ENCODE measurements around the gene GRK5.
"Not testable (repeated sequence)": the region's sequence is repeated elsewhere in the genome, so short reads cannot be mapped to it uniquely, and the experiment has no call there.

The GRK5 gene

DNA sequence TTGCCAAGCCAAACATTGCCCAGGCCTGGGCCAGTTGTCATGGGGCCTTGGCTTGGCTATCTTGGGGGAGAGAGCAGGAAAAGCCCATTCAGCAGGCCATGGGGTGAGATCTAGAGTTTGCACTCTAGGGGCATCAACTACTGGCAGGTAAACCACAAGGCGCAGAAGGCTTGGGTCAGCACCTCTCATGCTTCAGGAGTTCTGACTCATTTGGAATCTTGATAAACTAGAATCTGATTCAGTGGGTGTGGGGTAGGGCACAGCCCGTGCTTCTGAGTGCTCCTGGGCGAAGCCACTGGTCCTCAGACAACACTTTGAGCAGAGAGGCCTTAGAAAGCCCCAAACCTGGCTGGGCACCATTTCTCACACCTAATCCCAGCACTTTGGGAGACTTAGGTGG, 254.0 kb downstream of the GRK5 start:
- no peak for TF ChIP-seq GATA1 (IDR thresholded peaks at IDR 0.05; ENCODE audit: low read depth, low read length)
- DNase-seq: no peak

DNA sequence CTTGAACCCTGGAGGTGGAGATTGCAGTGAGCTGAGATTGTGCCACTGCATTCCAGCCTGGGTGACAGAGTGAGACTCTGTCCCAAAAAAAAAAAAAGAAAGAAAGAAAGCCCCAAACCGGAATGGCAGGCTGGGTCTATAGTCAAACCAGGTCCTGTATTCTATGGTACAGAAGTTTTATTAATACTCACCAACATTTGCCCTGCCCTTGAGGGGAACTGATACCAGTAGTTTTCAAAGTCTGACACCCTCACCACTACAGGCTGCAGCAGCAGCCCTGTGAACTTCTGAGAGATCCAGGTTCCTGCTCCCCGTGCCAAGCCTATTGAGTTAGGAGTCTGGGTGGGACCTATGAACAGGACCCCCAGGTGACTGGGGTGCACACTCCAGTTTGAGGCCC, 254.6 kb downstream of the GRK5 start:
- TF ChIP-seq POLR2A (IDR thresholded peaks at IDR 0.05; ENCODE audit: low read length): no peak
- TF ChIP-seq GATA1 (IDR thresholded peaks at IDR 0.05; ENCODE audit: low read depth, low read length): no peak
- no peak for DNase-seq

DNA sequence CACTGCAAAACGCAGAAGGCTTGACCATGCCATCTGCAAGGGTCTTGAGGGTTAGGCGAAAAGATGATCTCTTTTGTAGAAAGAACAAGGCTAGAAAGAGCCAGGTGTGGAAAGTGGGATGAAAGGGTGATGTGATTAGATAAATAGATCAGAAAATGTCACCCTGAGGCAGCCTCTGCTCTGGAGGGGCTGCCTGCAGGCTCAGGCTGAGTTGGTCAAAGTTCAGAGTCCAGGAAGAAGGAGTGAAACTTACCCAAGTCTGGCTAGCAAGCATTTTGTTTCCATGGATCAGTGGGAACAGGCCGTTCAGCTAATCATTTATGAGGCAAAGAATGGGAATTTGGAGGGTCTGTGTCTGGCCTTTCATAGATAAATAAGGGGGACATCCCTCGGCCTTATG, 255.4 kb downstream of the GRK5 start:
- no peak for DNase-seq
- TF ChIP-seq POLR2A (IDR thresholded peaks at IDR 0.05; ENCODE audit: low read length): no peak
- TF ChIP-seq GATA1 (IDR thresholded peaks at IDR 0.05; ENCODE audit: low read depth, low read length): no peak

DNA sequence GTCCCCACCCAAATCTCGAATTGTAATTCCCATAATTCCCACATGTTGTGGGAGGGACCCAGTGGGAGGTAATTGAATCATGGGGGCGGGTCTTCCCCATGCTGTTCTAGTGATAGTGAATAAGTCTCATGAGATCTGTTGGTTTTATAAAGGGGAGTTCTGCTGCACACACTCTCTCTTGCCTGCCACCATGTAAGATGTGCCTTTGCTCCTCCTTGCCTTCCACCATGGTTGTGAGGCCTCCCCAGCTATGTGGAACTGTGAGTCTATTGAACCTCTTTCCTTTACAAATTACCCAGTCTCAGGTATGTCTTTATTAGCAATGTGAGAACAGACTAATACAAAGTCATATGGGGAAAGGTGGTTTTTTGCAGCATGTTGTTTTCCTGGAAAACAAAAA, 255.8 kb downstream of the GRK5 start:
- DNase-seq: not testable (repeated sequence)

DNA sequence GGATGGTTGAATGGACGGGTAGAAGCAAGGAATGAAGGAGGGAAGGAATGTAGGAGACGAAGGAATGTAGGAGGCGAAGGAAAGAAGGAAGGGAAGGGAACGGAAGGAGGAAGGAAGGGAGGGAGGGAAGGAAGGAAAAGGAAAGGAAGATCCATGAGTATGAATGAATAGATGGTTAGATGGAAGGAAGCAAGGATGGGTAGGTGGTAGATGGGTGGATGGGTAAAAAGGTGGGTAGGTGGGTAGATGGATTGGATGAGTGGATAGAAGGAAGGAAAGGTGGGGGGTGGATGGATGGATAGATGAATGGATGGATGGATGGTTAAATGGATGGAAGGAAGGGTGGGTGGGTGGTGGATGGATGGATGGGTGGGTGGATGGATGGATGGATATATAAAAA, 257.7 kb downstream of the GRK5 start:
- no peak for DNase-seq
- TF ChIP-seq GATA1 (IDR thresholded peaks at IDR 0.05; ENCODE audit: low read depth, low read length) (no peak), POLR2A (IDR thresholded peaks at IDR 0.05; ENCODE audit: low read length) (no peak)

DNA sequence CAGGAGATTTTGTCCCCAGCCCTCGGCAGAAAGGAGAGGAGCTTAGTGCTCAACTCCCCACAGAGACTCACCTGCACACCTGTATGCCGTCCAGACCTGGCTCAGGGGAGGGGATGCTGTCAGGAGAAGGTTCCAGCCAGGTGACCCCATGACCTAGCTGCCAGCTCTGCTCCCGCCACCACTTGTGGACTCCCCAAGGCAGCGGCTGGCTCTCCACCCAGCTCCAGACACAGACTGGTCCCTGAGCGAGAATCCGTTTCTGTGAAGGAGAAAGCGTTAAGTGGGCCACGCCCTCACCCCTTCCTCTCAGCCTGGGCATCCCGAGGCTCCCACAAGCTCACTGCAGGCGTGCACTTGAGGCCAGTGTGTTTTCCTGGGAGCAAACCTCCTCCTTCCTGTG, 258.7 kb downstream of the GRK5 start:
- DNase-seq: no peak
- TF ChIP-seq GATA1 (IDR thresholded peaks at IDR 0.05; ENCODE audit: low read depth, low read length) (no peak), POLR2A (IDR thresholded peaks at IDR 0.05; ENCODE audit: low read length) (no peak)

DNA sequence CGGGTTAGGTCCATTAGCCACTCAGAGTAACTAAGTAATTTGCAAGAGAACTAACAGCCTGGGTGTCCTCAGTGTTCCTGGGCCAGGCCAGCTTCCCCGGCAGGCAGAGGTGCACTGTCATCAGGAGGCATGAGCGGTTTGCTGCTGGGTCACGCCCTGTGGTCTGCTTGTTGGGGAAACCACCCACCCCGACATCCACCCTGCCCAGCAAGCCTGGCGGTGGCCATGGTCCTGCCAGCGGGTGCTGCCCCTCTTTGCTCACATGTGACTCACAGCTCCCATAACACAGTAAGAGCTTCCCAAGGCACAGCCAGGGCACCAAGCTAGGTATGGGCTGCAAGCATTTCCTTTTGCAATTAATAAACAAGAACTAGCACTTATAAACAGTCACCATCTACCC, 259.3 kb downstream of the GRK5 start:
- TF ChIP-seq POLR2A (IDR thresholded peaks at IDR 0.05; ENCODE audit: low read length) (no peak), GATA1 (IDR thresholded peaks at IDR 0.05; ENCODE audit: low read depth, low read length) (no peak)
- peak; percentile 29 to 37 for DNase-seq

DNA sequence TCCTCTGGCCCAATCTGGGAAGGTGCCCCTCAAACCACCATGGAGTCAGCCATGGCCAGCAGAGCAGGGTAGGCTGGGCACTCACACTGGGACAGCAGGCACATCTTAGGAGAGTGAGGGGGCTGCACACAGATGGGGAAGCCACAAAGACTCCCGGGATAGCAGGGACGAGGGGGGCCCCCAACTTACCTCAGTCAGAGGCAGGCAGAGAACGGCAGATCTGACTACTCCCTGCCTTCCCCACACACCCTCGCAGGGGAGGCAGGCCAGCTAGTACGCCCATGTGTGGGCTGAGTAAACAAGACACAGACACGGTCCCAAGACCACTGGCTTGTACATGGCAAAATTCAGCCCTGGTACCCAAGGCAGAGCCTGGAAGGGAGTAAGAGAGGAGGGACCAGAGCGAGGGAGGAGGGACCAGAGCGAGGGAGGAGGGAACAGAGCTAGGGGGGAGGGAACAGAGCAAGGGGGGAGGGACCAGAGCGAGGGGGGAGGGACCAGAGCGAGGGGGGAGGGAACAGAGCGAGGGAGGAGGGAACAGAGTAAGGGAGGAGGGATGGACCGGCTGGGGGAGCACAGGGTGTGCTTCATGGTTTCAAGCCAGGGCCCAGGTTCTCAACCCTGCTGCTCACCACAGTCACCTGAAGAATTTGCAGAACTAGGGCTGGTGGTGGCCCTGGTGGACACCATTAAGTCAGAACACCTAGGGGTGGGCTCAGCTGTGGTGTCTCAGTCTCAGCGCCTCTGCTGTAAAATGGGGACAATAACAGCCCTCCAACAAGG, 261.4 kb downstream of the GRK5 start:
- TF ChIP-seq POLR2A (IDR thresholded peaks at IDR 0.05; ENCODE audit: low read length) (no peak), GATA1 (IDR thresholded peaks at IDR 0.05; ENCODE audit: low read depth, low read length) (no peak)
- no peak for DNase-seq

DNA sequence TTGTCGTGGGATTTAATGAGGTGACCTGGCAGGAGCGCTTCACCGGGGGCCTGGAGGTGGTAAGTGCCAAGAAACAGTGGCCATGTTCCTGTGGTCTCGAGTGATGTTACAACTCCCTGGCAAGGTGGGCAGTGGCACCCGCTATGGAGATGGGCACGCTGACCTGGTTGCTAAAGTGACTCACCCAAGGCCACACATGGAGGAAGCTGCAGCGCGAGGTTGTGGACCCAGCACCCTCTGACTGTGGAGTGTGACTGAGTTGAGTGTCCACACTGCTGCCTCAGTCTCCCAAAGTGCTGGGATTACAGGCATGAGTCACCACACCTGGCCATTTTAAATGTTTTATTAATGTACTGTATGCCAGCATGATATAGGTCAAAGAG, 261.9 kb downstream of the GRK5 start:
- no peak for DNase-seq
- TF ChIP-seq GATA1 (IDR thresholded peaks at IDR 0.05; ENCODE audit: low read depth, low read length): no peak
- TF ChIP-seq POLR2A (IDR thresholded peaks at IDR 0.05; ENCODE audit: low read length): no peak

DNA sequence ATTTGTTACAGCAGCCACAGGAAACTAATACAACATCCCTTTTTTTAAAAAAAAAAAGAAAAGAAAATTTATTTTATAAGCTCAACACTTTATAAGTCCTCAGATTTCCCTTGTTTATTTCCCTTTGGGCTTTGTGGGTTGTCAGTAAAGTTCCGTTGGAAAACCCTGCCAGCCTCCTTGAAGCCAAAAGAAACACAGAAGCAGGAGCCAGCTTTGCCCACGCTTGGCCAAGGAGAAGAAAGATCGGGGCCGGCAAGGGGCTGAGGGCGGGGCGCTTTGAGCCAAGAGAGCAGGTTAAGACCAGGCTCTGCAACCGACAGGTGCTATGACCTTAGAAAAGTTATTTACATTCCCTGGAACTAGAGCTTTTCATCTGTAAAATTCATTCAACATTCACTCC, 262.5 kb downstream of the GRK5 start:
- no peak for DNase-seq
- no peak for TF ChIP-seq POLR2A (IDR thresholded peaks at IDR 0.05; ENCODE audit: low read length)
- TF ChIP-seq GATA1 (IDR thresholded peaks at IDR 0.05; ENCODE audit: low read depth, low read length): no peak

DNA sequence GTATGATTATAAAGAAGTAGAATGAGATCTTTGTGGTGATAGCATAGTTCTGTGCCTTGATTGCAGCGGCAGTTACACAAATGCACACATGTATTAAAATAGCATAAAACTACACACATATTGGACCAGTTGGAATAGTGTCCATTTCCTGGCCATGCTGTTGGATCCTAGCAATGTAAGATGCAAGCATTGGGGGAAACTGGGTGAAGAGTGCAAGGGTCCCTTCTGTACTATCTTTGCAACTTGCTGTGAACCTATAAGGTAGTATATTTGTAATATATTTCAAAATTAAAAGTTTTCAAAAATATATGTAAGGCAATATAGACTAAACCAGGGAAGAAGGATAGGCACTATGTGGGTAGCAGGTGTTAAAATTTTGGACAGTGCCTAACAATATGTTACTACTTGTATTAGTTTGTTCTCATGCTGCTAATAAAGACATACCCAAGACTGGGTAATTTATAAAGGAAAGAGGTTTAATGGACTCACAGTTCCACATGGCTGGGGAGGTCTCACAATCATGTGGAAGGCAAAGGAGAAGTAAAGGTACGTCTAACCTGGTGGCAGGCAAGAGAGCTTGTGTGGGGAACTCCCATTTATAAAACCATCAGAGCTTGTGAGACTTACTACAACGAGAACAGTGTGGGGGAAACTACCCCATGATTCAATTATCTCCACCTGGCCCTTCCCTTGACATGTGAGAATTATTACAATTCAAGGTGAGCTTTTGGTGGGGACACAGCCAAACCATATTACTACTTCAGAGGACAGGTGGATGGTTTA, 263.7 kb downstream of the GRK5 start:
- DNase-seq: no peak
- no peak for TF ChIP-seq POLR2A (IDR thresholded peaks at IDR 0.05; ENCODE audit: low read length)
- no peak for TF ChIP-seq GATA1 (IDR thresholded peaks at IDR 0.05; ENCODE audit: low read depth, low read length)

DNA sequence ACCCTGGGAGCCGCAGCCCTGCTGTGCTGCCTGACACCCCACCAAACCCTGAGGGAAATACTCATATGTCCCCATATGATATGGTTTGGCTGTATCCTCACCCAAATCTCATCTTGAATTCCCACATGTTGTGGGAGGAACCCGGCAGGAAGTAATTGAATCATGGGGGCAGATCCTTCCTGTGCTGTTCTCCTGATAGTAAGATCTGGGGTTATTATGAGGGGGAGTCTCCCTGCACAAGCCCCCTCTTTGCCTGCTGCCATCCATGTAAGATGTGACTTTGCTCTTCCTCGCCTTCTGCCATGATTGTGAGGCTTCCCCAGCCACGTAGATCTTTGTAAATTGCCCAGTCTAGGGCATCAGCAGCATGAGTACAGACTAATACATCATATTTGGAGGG, 266.4 kb downstream of the GRK5 start:
- TF ChIP-seq GATA1 (IDR thresholded peaks at IDR 0.05; ENCODE audit: low read depth, low read length) (no peak), POLR2A (IDR thresholded peaks at IDR 0.05; ENCODE audit: low read length) (no peak)

DNA sequence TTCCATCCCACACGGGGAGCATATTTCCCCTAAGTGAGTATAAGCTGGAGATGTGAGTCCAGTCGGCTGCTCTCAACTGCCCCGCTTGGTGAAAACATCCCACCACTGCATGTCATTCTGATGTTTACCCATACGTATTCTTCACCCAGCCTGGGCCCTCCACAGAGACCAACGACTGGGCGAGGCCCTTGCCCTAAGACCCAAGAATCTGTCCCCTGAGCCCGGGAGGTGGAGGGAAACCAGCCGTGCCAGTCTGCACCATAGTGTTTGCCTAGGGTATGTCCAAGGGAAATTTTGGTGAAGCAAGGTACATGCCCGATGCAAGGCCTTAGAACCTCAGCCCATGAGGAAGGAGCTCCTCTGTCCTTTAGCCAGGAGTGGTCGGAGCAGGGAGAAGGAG, 267.2 kb downstream of the GRK5 start:
- no peak for DNase-seq
- TF ChIP-seq POLR2A (IDR thresholded peaks at IDR 0.05; ENCODE audit: low read length): no peak
- no peak for TF ChIP-seq GATA1 (IDR thresholded peaks at IDR 0.05; ENCODE audit: low read depth, low read length)

More for the DNA sequence above, 266.4 kb downstream of the GRK5 start:
- DNase-seq: no peak

DNA sequence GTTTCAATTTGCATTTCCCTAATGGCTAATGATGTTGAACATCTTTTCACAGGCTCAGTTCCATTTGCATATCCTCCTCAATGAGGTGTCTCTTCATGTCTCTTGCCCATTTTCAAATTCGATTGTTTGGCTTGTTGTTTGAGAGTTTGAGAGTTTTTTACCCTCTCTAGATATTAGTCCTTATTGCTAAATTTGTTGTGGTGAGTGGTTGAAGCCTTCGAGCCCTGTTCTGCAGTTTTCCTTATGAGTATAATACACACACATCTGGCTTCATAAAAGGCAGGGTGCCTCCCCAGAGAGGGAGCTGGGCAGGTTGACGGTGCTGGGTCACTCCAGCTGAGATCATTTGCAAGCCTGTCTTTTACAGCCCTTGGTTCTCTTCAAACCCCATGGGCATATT, 270.1 kb downstream of the GRK5 start:
- no peak for DNase-seq
- TF ChIP-seq POLR2A (IDR thresholded peaks at IDR 0.05; ENCODE audit: low read length): no peak
- no peak for TF ChIP-seq GATA1 (IDR thresholded peaks at IDR 0.05; ENCODE audit: low read depth, low read length)

All from erythroblast (primary cell).